GM21360 (cell line): ENCODE data around the gene SPANXN3.
"Not testable (repeated sequence)": the region's sequence is repeated elsewhere in the genome, so short reads cannot be mapped to it uniquely, and the experiment has no call there.

ENCODE experiments used
- ATAC-seq: cut with Tn5 transposase; IDR thresholded peaks from one replicate; pipeline ENCODE4 v1.9.1; 2021; ENCODE audit warnings: mild to moderate bottlenecking, moderate library complexity; ENCODE audit not compliant: unreplicated experiment

Gene SPANXN3, protein sequence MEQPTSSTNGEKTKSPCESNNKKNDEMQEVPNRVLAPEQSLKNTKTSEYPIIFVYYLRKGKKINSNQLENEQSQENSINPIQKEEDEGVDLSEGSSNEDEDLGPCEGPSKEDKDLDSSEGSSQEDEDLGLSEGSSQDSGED

GRCh38 chrX:143517375-143517774, at the start of gene SPANXN3:
TSS of gene SPANXN3 (minus strand) at chrX:143517475. CDS start at chrX:143517391, 84 bp downstream.
- not testable (repeated sequence) for ATAC-seq

DNA sequence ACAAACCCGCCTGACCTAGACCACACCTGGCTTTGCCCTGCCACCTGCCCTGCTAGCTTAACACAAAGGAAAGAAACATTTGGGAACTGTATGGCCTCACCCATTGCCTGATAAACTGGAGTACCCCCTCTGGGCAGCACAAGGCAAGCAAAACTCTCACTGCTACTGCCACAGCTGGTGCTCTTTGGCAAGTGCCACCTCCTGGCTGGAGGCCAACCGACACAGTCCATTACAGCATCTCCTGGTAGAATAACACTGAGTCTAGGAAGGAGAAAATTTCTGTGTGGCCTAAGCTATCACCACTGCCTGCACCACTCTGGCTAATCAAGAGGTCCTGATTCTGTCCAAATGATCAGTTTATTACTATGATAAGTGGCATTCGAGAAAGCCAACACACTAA, 18.9 kb upstream of the SPANXN3 start:
- no peak for ATAC-seq

GRCh38 chrX:143502196-143502595, 15.1 kb downstream of the SPANXN3 start:
- ATAC-seq = not testable (repeated sequence)

- ATAC-seq = no peak
These were observed 16.5 kb downstream of the SPANXN3 start for GRCh38 chrX:143500751-143501150.

- no peak for ATAC-seq
These were observed 31.2 kb downstream of the SPANXN3 start for GRCh38 chrX:143486105-143486504.

DNA sequence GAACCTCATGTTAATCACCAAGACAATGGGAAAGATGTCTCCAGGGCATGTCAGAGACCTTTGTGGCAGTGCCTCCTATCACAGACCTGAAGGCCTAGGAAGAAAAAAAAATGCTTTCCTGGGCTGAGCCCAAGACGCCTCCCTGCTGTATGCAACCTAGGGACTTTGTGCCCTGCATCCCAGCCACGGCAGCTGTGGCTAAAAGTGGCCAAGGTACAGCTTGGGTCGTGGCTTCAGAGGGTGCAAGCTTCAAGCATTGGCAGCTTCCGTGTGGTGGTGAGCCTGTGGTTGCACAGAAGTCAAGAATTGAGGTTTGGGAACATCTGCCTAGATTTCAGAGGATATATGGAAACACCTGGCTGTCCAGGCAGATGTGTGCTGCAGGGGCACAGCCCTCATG, 40.5 kb downstream of the SPANXN3 start:
- ATAC-seq = no peak

DNA sequence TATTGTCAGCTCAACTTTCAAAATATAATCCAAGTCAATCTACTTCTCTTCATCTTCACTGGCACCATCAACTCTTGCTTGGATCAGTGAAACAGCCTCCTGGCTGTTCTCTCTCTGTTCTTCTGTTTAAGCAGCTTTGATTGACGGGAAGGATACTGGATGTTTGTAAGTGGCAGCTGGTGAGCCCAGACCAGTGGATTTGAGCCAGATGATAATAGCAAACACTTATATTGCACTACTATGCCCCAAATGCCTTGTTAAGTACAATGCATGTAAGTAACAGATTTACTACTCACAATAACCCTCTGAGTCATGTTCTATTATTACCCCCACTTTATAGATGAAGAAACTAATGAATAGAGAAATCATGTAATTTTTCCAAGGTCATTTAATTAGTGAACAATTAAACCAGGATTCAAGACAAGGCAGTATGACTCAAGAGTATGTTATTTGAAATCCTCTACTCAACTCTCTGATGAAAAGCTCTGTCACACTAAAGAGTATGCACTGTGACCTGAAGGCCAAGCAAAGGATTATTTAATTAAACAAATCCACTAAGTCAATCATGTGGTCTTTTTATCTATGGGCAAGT, 44.8 kb downstream of the SPANXN3 start:
- ATAC-seq = no peak

- no peak for ATAC-seq
These were observed 51.1 kb downstream of the SPANXN3 start for GRCh38 chrX:143466130-143466529.

DNA sequence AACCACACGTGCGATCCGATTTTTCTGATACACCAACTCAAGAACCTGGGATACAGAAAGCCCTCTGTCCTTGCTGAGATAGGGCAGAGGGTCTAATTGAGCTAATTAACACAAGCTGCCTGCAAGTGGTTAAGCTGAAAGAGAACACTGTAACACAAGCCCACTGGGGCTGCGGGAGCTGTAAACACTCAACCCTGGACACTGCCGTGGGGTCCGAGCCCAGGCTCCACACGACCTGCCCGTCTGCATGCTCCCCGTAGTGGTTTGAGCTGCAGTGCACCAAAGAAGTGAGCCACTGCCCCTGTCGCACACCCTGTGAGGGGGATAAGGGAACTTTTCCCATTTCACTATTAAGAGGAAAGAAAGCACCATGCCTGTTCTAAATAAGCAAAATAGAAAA, 54.6 kb downstream of the SPANXN3 start:
- ATAC-seq = no peak

DNA sequence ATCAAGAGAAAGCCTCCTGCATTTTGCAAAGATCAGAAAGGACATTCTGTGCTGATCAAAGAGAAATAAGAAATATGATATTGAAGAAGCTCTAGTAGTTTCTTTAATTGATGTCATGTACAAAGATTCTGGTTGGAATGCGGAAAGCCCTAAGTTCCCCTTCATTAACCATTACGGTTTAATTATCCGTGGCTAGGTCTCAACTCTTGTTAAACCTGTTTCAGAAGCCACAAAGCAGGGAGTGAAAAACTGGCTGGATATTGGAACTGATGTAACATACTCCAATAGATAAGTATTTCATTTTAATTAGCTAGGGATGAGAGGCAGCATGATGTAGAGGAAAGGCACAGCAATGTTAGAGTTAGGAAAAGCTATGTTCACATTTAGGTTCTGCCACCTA, 55.7 kb downstream of the SPANXN3 start:
- ATAC-seq = no peak
